Sigmoid colon (tissue), 3 donors: Measurements from ENCODE around the gene STON1.

Experiments used
- POLR2A ChIP-seq, 2 donors: fragments of 450-650 bp; IDR thresholded peaks; one replicate each; pipeline ENCODE4 v1.6.1; 2016; ENCODE audit warnings: antibody characterized with exemption in 2 of 2, mild to moderate bottlenecking in 2 of 2, moderate library complexity in 2 of 2
- TF ChIP-seq, protein P1 (sequence below), 4 experiments: fragments of 450-650 bp in 3 of 4; fragments of 200-600 bp in 1 of 4; IDR thresholded peaks; one replicate each; pipeline ENCODE4 v1.5.1; 2016 to 2019; ENCODE audit warnings: antibody characterized with exemption in 4 of 4, mild to moderate bottlenecking in 3 of 4, moderate library complexity in 2 of 4

DNA sequence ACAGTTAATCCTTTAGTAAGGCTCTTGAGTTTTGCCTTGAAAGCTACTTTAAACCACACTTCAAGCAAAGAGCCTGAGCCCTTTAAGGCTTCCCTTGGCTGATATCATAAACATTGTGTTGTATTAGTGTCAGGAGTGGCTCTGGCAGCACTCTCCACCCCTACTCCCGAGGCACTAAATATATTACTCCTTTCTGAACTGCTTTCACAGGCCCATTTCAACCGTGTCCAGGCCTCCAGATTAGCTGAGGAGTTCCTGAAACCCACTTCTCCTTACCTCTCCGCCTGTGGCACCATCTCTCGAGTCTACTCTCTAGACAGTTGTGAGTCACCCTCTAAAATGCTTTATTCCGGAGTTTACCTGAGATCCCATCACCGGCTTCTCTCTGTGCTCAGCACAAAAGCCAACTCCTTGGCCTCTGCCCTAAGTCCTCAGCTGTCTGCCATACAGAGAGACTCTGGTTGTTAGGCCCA lies 14.4 kb upstream of the STON1 start:
- TF ChIP-seq, protein P1, sequence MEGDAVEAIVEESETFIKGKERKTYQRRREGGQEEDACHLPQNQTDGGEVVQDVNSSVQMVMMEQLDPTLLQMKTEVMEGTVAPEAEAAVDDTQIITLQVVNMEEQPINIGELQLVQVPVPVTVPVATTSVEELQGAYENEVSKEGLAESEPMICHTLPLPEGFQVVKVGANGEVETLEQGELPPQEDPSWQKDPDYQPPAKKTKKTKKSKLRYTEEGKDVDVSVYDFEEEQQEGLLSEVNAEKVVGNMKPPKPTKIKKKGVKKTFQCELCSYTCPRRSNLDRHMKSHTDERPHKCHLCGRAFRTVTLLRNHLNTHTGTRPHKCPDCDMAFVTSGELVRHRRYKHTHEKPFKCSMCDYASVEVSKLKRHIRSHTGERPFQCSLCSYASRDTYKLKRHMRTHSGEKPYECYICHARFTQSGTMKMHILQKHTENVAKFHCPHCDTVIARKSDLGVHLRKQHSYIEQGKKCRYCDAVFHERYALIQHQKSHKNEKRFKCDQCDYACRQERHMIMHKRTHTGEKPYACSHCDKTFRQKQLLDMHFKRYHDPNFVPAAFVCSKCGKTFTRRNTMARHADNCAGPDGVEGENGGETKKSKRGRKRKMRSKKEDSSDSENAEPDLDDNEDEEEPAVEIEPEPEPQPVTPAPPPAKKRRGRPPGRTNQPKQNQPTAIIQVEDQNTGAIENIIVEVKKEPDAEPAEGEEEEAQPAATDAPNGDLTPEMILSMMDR (IDR thresholded peaks at IDR 0.05) = no peak
- TF ChIP-seq POLR2A (IDR thresholded peaks at IDR 0.05) = no peak
